HCT116 (cell line): ENCODE data around the gene TBXAS1. TPM values are rescaled to one million over a fixed set of nuclear protein-coding genes. Genes with fewer than 3 reads are reported as not detected.

Experiments
- ATAC-seq: fragments of 200-7000 bp; cut with Tn5 transposase; 2 replicates; pipeline ENCODE4 v1.9.1; 2020; ENCODE audit warnings: mild to moderate bottlenecking, moderate library complexity
- BruUV-seq: library from RNA; stranded (reverse); fragments of 400-500 nt; replicated peaks from 2 replicates; lab custom pipeline; 2021; lab: Mats Ljungman, UMichigan
- CTCF ChIA-PET: fragments of 300-600 bp; sonication (Branson Sonifier 250); formaldehyde crosslinking; loops from one replicate; lab custom pipeline; 2021; ENCODE audit warnings: antibody characterized with exemption; lab: Charles Lee
- POLR2A ChIA-PET: fragments of 300-600, 350-600 bp; sonication (Branson Sonifier 250); formaldehyde crosslinking; loops from one replicate; lab custom pipeline; 2021; ENCODE audit warnings: antibody characterized with exemption; lab: Charles Lee
- RAD21 ChIA-PET, 2 experiments: fragments of 300-600 bp; sonication (Branson Sonifier 250); formaldehyde crosslinking; loops; one replicate each; lab custom pipeline; 2023; ENCODE audit warnings: low total read pairs in 2 of 2; ENCODE audit not compliant: uncharacterized antibody in 2 of 2, unreplicated experiment in 2 of 2, low non-redundant PET in 1 of 2; lab: Charles Lee
- DNase-seq: peaks from one replicate; pipeline ENCODE4 v3.0.0-alpha.2; 2010; ENCODE audit warnings: low read depth, low spot score
- H2AFZ ChIP-seq: fragments of 200-600 bp; shearing (Covaris generic), sonication (generic); 2 replicates; pipeline ENCODE4 v1.6.1; 2017; ENCODE audit warnings: low read depth, mixed run types, mixed read lengths, antibody characterized with exemption, low read length; ENCODE audit not compliant: poor library complexity, severe bottlenecking
- H3K27ac ChIP-seq: 2 replicates; pipeline ENCODE4 v1.5.1; 2012; ENCODE audit warnings: low read depth, low read length
- H3K27me3 ChIP-seq: fragments of 200-600 bp; sonication (generic); 2 replicates; pipeline ENCODE4 v1.6.1; 2016; ENCODE audit warnings: mixed run types, low read length, mixed read lengths; ENCODE audit not compliant: insufficient read depth
- H3K36me3 ChIP-seq, 2 experiments: fragments of 200-500 bp in 1 of 2; fragments of 200-600 bp in 1 of 2; sonication (Bioruptor generic) in 1 of 2; sonication (generic) in 1 of 2; 2 replicates each; pipeline versions ENCODE4 v1.5.1 to v1.6.1; 2014 to 2016; ENCODE audit warnings: low read length in 2 of 2, inconsistent platforms in 1 of 2, mixed read lengths in 1 of 2, mixed run types in 1 of 2; ENCODE audit not compliant: insufficient read depth in 2 of 2, control insufficient read depth in 1 of 2
- H3K4me1 ChIP-seq, 2 experiments: fragments of 200-600 bp in 1 of 2; sonication (generic) in 1 of 2; 2 replicates each; pipeline versions ENCODE4 v1.5.1 to v1.6.1; 2012 to 2017; ENCODE audit warnings: low read length in 2 of 2, inconsistent platforms in 1 of 2, mild to moderate bottlenecking in 1 of 2, mixed read lengths in 1 of 2, mixed run types in 1 of 2, moderate library complexity in 1 of 2; ENCODE audit not compliant: insufficient read depth in 2 of 2, control insufficient read depth in 1 of 2
- H3K4me2 ChIP-seq: fragments of 200-600 bp; sonication (generic); 2 replicates; pipeline ENCODE4 v1.6.1; 2017; ENCODE audit warnings: mixed run types, low read length, mixed read lengths
- H3K4me3 ChIP-seq, 2 experiments: fragments of 200-600 bp in 1 of 2; sonication (generic) in 1 of 2; replicated peaks in 1 of 2; 2 replicates each; pipeline ENCODE4 v1.5.1; 2011 to 2016; ENCODE audit warnings: low read length in 2 of 2, control low read depth in 1 of 2, low read depth in 1 of 2, mild to moderate bottlenecking in 1 of 2, mixed read lengths in 1 of 2, mixed run types in 1 of 2
- H3K79me2 ChIP-seq: fragments of 200-600 bp; sonication (generic); 2 replicates; pipeline ENCODE4 v1.6.1; 2017; ENCODE audit warnings: mild to moderate bottlenecking, mixed run types, low read length, moderate library complexity, mixed read lengths; ENCODE audit not compliant: insufficient read depth
- H3K9ac ChIP-seq: fragments of 200-600 bp; sonication (generic); 2 replicates; pipeline ENCODE4 v1.6.1; 2016; ENCODE audit warnings: low read length, mixed read lengths
- H3K9me2 ChIP-seq: fragments of 200-600 bp; sonication (generic), shearing (Covaris generic); 2 replicates; pipeline ENCODE4 v1.6.1; 2017; ENCODE audit warnings: mixed run types, mild to moderate bottlenecking, moderate library complexity; ENCODE audit not compliant: insufficient read depth
- H3K9me3 ChIP-seq, 2 experiments: fragments of 200-500 bp in 1 of 2; fragments of 200-600 bp in 1 of 2; sonication (Bioruptor generic) in 1 of 2; sonication (generic) in 1 of 2; 2 replicates each; pipeline ENCODE4 v1.6.1; 2014 to 2017; ENCODE audit warnings: low read length in 2 of 2, mixed read lengths in 2 of 2, inconsistent platforms in 1 of 2, low read depth in 1 of 2, mild to moderate bottlenecking in 1 of 2, mixed run types in 1 of 2, moderate library complexity in 1 of 2; ENCODE audit not compliant: control insufficient read depth in 1 of 2, insufficient read depth in 1 of 2
- H4K20me1 ChIP-seq: fragments of 200-600 bp; sonication (generic), shearing (Covaris generic); 2 replicates; pipeline ENCODE4 v1.6.1; 2017; ENCODE audit warnings: mixed run types, mild to moderate bottlenecking, moderate library complexity; ENCODE audit not compliant: insufficient read depth
- ATF3 ChIP-seq: IDR thresholded peaks from 2 replicates; pipeline ENCODE4 v1.6.1; 2012
- CBX3 ChIP-seq: IDR thresholded peaks from 2 replicates; pipeline ENCODE4 v1.6.1; 2012; ENCODE audit warnings: low read depth
- CEBPB ChIP-seq: IDR thresholded peaks from 2 replicates; pipeline ENCODE4 v1.6.1; 2012; ENCODE audit warnings: low read depth
- EGR1 ChIP-seq: IDR thresholded peaks from 2 replicates; pipeline ENCODE4 v1.6.1; 2012; ENCODE audit warnings: low read depth
- ELF1 ChIP-seq: IDR thresholded peaks from 2 replicates; pipeline ENCODE4 v1.6.1; 2012; ENCODE audit warnings: low read depth, borderline replicate concordance
- EZH2phosphoT487 ChIP-seq: fragments of 200-600 bp; IDR thresholded peaks from 2 replicates; pipeline ENCODE4 v1.6.1; 2018; ENCODE audit warnings: antibody characterized with exemption, borderline replicate concordance
- FOSL1 ChIP-seq: IDR thresholded peaks from 2 replicates; pipeline ENCODE4 v1.6.1; 2012; ENCODE audit warnings: low read depth
- JUND ChIP-seq: IDR thresholded peaks from 2 replicates; pipeline ENCODE4 v1.6.1; 2012
- MAX ChIP-seq: IDR thresholded peaks from 2 replicates; pipeline ENCODE4 v1.6.1; 2012
- POLR2A ChIP-seq: IDR thresholded peaks from 2 replicates; pipeline ENCODE4 v1.7.0; 2011; ENCODE audit warnings: borderline replicate concordance; ENCODE audit not compliant: insufficient read depth, insufficient read length; ENCODE audit errors: extremely low read depth
- RAD21 ChIP-seq: IDR thresholded peaks from 2 replicates; pipeline ENCODE4 v1.6.1; 2012; ENCODE audit warnings: low read depth, mild to moderate bottlenecking
- SIN3A ChIP-seq: IDR thresholded peaks from 2 replicates; pipeline ENCODE4 v1.6.1; 2012; ENCODE audit warnings: low read depth
- SRF ChIP-seq: IDR thresholded peaks from 2 replicates; pipeline ENCODE4 v1.6.1; 2012; ENCODE audit warnings: low read depth
- YY1 ChIP-seq: IDR thresholded peaks from 2 replicates; pipeline ENCODE4 v1.6.1; 2011; ENCODE audit warnings: low read length, low read depth, moderate library complexity, mild to moderate bottlenecking; ENCODE audit not compliant: insufficient replicate concordance; ENCODE audit errors: extremely low read depth
- ZBTB33 ChIP-seq: IDR thresholded peaks from 2 replicates; pipeline ENCODE4 v1.6.1; 2011; ENCODE audit warnings: mild to moderate bottlenecking, low read length, moderate library complexity; ENCODE audit not compliant: insufficient replicate concordance; ENCODE audit errors: extremely low read depth
- ZFX ChIP-seq: fragments of 450-650 bp; IDR thresholded peaks from 2 replicates; pipeline ENCODE4 v1.6.1; 2017
- ZNF274 ChIP-seq: fragments of 200-500 bp; sonication (Bioruptor generic); IDR thresholded peaks from 2 replicates; pipeline ENCODE4 v1.6.1; 2014; ENCODE audit warnings: mild to moderate bottlenecking, low read depth, low read length, inconsistent platforms
- intact Hi-C: fragments of 100-400 bp; cut with micrococcal nuclease; formaldehyde crosslinking; loops from 2 replicates; pipeline ENCODE4 v1.10.0; 2022
- total RNA-seq: library from RNA; stranded (reverse); gene quantifications from one replicate; pipeline ENCODE4 v1.2.1, GENCODE V29; 2021; ENCODE audit not compliant: unreplicated experiment
- TF ChIP-seq, protein P1 (sequence below), 3 experiments: fragments of 200-600 bp in 1 of 3; sonication (generic) in 1 of 3; IDR thresholded peaks in 2 of 3; conservative IDR thresholded peaks in 1 of 3; 2 replicates each; pipeline ENCODE4 v1.5.1; 2012 to 2017; ENCODE audit warnings: low read depth in 2 of 3, low read length in 2 of 3, antibody characterized with exemption in 1 of 3, borderline replicate concordance in 1 of 3, control low read depth in 1 of 3, mild to moderate bottlenecking in 1 of 3, mixed read lengths in 1 of 3, mixed run types in 1 of 3, moderate library complexity in 1 of 3; ENCODE audit not compliant: insufficient read depth in 1 of 3

TBXAS1 gene
- total RNA-seq, 1 experiment from 2014 or later = 1.4 TPM

GRCh38 chr7:140033036-140033435 is 204.0 kb downstream of the TBXAS1 start:
- TF ChIP-seq ATF3 (no peak), SIN3A (no peak), MAX (no peak), FOSL1 (no peak), SRF (no peak), CBX3 (no peak), EZH2phosphoT487 (no peak), ZNF274 (no peak), JUND (no peak), EGR1 (no peak), RAD21 (no peak), ZFX (no peak), ZBTB33 (no peak), CEBPB (no peak), POLR2A (no peak), ELF1 (no peak), YY1 (no peak)
- TF ChIP-seq, protein P1, sequence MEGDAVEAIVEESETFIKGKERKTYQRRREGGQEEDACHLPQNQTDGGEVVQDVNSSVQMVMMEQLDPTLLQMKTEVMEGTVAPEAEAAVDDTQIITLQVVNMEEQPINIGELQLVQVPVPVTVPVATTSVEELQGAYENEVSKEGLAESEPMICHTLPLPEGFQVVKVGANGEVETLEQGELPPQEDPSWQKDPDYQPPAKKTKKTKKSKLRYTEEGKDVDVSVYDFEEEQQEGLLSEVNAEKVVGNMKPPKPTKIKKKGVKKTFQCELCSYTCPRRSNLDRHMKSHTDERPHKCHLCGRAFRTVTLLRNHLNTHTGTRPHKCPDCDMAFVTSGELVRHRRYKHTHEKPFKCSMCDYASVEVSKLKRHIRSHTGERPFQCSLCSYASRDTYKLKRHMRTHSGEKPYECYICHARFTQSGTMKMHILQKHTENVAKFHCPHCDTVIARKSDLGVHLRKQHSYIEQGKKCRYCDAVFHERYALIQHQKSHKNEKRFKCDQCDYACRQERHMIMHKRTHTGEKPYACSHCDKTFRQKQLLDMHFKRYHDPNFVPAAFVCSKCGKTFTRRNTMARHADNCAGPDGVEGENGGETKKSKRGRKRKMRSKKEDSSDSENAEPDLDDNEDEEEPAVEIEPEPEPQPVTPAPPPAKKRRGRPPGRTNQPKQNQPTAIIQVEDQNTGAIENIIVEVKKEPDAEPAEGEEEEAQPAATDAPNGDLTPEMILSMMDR (IDR thresholded peaks at IDR 0.05 in 2 of 3, conservative IDR thresholded peaks at IDR 0.05 in 1 of 3; ENCODE audit: borderline replicate concordance in 1 of 3, insufficient read depth in 1 of 3, low read depth in 2 of 3, low read length in 2 of 3) = no peak
- no peaks in the 10 kb centered on the region for H3K36me3 ChIP-seq
- H3K79me2 ChIP-seq = no peaks in the 10 kb centered on the region
- no peak overlapping the region for H3K27ac ChIP-seq
- peaks cover 2 to 9% of the 10 kb centered on the region in 2 experiments; a peak in 2 of 4 replicates for H3K4me1 ChIP-seq
- intact Hi-C loops = no loop called here
- H2AFZ ChIP-seq = no peak overlapping the region
- no peak overlapping the region for H3K9ac ChIP-seq
- H3K27me3 ChIP-seq = no peaks in the 10 kb centered on the region
- DNase-seq (no peak), ATAC-seq (no peak)
- H3K4me3 ChIP-seq = no peak overlapping the region
- BruUV-seq = no TSS peak
- ChIA-PET RAD21 (no interaction called here), POLR2A (no interaction called here), CTCF (no interaction called here)
- no peak overlapping the region for H3K4me2 ChIP-seq
- no peaks in the 10 kb centered on the region for H3K9me3 ChIP-seq
- H3K9me2 ChIP-seq = no peaks in the 10 kb centered on the region
- no peaks in the 10 kb centered on the region for H4K20me1 ChIP-seq
